ENCODE results near the gene TOLLIP. TPM values are rescaled to one million over a fixed set of nuclear protein-coding genes. Genes with fewer than 3 reads are reported as not detected.

Gene TOLLIP
- total RNA-seq, 1 donor from 2014 or later, result 67.5 TPM

GRCh38 chr11:1303126-1303821 is 6.2 kb downstream of the TOLLIP start:
- DNase-seq, result peak; percentile 48
- H3K4me3 Mint-ChIP-seq (ENCODE audit: unreplicated experiment), result no peak overlapping the region
- H3K36me3 Mint-ChIP-seq (ENCODE audit: unreplicated experiment), result no peaks in the 10 kb centered on the region
- peak; percentile 43 for TF ChIP-seq CTCF (IDR thresholded peaks at IDR 0.05; ENCODE audit: partially characterized antibody, unreplicated experiment)
- no peaks in the 10 kb centered on the region for H3K27me3 Mint-ChIP-seq (ENCODE audit: unreplicated experiment)
- no peak overlapping the region for H3K27ac Mint-ChIP-seq (ENCODE audit: unreplicated experiment)
- peaks cover 22% of the 10 kb centered on the region for H3K4me1 Mint-ChIP-seq (ENCODE audit: low read depth, unreplicated experiment)
- peaks cover 1% of the 10 kb centered on the region for H3K9me3 Mint-ChIP-seq (ENCODE audit: unreplicated experiment)

GRCh38 chr11:1302461-1303125 is 6.8 kb downstream of the TOLLIP start:
- H3K27ac Mint-ChIP-seq (ENCODE audit: unreplicated experiment), result no peak overlapping the region
- H3K4me1 Mint-ChIP-seq (ENCODE audit: low read depth, unreplicated experiment), result peaks cover 21% of the 10 kb centered on the region
- H3K4me3 Mint-ChIP-seq (ENCODE audit: unreplicated experiment), result no peak overlapping the region
- H3K36me3 Mint-ChIP-seq (ENCODE audit: unreplicated experiment), result no peaks in the 10 kb centered on the region
- no peak for TF ChIP-seq CTCF (IDR thresholded peaks at IDR 0.05; ENCODE audit: partially characterized antibody, unreplicated experiment)
- peaks cover 1% of the 10 kb centered on the region for H3K9me3 Mint-ChIP-seq (ENCODE audit: unreplicated experiment)
- no peaks in the 10 kb centered on the region for H3K27me3 Mint-ChIP-seq (ENCODE audit: unreplicated experiment)
- DNase-seq, result no peak

- peaks cover 1% of the 10 kb centered on the region for H3K9me3 Mint-ChIP-seq (ENCODE audit: unreplicated experiment)
- H3K27me3 Mint-ChIP-seq (ENCODE audit: unreplicated experiment), result no peaks in the 10 kb centered on the region
- TF ChIP-seq CTCF (IDR thresholded peaks at IDR 0.05; ENCODE audit: partially characterized antibody, unreplicated experiment), result no peak
- H3K27ac Mint-ChIP-seq (ENCODE audit: unreplicated experiment), result no peak overlapping the region
- H3K4me3 Mint-ChIP-seq (ENCODE audit: unreplicated experiment), result no peak overlapping the region
- H3K36me3 Mint-ChIP-seq (ENCODE audit: unreplicated experiment), result no peaks in the 10 kb centered on the region
- H3K4me1 Mint-ChIP-seq (ENCODE audit: low read depth, unreplicated experiment), result peaks cover 21% of the 10 kb centered on the region
- no peak for DNase-seq
Measured at GRCh38 chr11:1302041-1302460, 7.4 kb downstream of the TOLLIP start.

GRCh38 chr11:1301220-1302000 is 8.0 kb downstream of the TOLLIP start:
- H3K4me1 Mint-ChIP-seq (ENCODE audit: low read depth, unreplicated experiment), result peaks cover 19% of the 10 kb centered on the region
- TF ChIP-seq CTCF (IDR thresholded peaks at IDR 0.05; ENCODE audit: partially characterized antibody, unreplicated experiment), result no peak
- H3K4me3 Mint-ChIP-seq (ENCODE audit: unreplicated experiment), result no peak overlapping the region
- DNase-seq, result no peak
- H3K36me3 Mint-ChIP-seq (ENCODE audit: unreplicated experiment), result no peaks in the 10 kb centered on the region
- peaks cover 1% of the 10 kb centered on the region for H3K9me3 Mint-ChIP-seq (ENCODE audit: unreplicated experiment)
- H3K27me3 Mint-ChIP-seq (ENCODE audit: unreplicated experiment), result no peaks in the 10 kb centered on the region
- no peak overlapping the region for H3K27ac Mint-ChIP-seq (ENCODE audit: unreplicated experiment)
